ENCODE data around the gene TSKU.

Gene TSKU

DNA sequence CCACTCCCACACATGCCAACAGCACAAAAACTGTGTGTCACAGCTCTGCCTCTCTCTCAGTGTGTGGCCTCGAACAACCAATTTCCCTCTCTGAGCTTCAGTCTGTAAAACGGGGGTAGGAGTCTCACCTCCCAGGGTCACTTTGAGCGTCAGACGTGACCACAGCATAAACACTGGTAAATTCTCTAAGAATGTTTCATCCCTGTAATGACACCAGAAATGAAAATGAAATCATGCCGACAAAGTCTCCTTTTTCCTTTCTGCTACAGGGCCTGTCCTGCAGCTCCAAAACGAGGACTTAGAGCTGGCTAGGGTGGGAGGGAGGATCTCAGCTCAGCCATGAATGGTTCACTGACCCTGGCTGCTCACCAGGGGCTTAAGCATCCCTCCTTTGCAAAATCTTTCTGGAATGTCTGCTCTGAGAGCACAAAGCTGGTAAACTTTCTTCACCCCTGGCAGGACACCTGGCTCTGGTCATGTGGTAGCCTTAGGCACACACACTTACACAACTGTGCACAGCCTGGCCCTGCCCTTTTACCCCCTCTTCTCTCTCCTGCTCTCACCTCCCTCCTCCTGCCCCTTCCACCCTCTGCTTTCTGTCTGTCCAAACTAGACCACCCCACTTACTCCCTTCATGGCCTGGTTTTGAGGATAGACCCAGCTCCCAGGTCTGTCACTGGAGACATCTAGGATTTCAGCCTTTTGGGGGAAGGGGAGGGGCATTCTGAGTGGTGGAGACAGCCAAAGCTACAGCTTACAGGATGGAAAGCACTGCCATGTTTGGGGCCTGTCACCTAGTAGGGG, 12.3 kb upstream of the TSKU start:
- DNase-seq, result no peak

DNA sequence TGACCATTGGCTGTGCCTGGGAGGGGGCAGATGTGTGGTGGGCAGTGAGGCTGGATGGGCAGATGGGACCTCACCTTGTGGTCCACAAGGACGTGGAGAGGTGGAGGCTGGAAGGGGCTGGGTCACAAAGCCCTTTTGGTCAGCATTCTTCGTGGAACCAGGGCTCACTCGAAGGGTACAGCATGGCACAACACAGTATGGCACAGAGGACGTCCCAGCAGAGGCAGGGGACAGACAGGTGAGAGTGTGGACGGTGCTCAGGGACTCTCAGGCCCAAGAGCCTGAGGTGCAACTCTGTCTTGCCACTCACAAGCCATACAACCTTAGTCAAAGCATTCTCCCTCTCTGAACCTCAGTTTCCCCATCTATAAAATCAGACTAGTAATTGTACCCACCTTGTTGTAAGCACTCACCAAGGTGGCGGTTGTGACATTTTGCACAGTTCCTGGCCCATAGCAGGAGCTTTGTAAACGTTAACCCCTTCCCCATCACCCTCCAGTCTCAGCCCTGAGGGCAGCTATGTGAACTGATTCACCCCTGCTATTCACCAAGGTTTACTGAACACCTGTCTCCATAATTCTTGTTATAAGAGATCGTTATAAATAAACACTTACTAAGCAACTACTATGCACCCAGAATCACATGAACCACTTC, 11.6 kb upstream of the TSKU start:
- DNase-seq, result no peak

DNA sequence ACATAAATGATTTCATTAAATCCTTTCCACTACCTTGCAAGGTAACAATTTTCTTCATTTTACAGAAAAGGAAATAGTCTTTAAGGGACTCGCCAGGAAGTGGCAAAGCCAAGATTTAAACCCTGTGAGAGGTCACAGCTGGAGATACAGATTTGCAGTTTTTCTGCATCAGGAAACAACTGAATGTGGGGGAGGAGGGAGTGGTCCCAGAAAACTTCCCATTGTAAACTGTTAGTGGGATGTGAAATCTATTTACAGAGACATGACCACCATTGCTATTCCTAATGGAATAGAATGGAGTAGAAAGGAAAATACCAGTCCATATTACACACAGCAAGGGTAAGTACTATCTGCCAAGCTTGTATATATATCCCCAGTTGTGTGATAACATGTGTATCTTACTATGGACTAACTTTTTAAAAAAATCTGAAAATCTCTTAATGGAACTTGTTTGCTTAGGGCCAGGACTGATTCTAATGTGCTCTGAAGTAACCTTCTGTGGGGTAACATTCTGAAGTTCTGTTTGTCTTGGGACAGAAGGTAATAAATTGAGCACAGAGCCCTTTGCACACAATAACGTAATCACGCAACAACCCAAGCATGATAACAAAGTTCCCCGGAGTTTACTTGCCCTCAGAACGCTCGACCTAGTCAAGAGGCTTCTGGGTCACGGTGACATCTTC, 10.9 kb upstream of the TSKU start:
- no peak for DNase-seq

DNA sequence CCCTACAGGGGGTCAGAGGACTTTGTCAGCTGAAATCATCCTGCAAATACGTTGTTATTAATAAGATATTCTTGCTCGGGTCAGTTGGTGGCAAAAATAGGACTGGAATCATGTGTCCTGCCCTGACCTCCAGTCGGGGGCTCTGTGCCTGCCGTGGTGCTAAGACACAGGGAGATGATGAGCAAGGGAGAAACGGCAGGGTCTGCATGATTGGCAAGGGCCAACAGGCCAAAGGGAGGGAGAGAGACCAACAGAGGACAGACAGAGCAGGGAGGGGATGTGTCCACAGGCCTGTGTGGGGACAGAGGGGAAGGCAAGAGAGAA, 10.4 kb upstream of the TSKU start:
- DNase-seq, result no peak

DNA sequence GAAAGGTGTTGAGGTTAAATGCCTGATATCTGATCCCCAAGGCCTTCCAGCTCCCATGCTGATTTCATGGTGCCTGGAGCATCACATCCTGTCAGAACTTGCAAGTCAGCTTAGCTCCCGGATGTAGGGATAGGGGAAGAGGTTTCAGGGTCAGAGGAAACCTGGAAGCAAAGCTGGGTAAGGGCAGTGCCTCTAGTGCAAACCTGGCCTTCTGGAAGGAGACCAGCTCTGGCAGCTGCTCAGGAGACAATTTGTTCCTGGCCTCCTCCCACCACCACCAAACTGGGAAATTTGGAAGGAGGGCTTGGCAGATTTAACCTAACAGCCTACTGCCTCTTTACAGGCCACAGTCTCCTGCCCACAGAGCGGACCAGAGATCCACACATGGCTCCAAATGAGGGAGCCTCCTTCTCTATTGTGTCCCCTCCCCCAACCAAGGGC, 9.2 kb upstream of the TSKU start:
- no peak for DNase-seq

DNA sequence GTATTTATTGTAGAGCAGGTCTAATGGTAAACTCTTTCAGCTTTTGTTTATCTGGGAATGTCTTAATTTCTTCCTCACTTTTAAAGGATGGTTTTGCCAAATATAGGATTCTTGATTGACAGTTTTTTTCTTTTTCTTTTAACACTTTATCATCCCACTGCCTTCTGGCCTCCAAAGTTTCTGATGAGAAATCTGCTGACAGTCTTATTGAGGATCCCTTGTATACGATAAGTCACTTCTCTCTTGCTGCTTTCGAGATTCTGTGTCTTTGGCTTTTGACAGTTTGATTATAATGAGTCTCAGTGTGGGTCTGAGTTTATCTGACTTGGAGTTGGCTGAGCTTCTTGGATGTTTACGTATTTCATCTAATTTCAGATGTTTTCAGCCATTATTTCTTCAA, 6.7 kb upstream of the TSKU start:
- DNase-seq, result no peak

DNA sequence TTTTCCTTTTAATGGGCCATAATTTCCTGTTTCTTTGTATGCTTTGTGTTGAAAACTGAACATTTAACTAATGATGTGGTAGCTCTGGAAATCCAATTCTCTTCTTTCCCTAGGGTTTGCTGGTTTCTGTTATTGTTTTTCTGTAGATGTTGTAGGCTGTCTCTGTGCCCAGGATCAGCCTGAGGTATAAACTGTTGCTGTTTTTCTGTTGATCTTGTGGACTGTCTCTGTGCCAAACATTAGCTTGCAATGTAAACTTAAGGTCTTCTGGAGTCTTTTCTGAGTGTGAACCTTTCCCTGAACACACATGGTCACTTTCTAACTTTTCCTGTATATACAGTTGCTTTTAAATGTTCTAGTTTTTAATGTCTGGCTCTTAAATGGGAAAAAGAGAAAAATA, 5.9 kb upstream of the TSKU start:
- no peak for DNase-seq

DNA sequence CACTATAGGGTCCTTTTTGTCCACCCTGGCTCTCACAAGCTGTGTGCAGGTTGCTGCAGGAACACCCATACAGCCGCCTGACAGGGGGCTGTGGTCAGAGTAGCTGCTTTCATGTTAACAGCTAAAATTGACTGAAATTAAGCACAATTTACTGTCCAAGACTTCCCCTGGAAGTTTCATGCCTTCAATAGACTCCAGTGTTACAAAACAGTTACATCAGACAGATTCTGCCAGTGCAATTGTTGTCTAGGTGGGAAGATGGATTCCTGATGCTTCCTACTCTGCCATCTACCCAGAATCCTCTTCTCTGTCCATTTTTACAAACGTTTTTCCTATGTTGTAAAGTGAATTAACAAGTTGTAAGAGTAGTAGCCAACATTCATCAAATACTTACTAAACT, 5.3 kb upstream of the TSKU start:
- no peak for DNase-seq

DNA sequence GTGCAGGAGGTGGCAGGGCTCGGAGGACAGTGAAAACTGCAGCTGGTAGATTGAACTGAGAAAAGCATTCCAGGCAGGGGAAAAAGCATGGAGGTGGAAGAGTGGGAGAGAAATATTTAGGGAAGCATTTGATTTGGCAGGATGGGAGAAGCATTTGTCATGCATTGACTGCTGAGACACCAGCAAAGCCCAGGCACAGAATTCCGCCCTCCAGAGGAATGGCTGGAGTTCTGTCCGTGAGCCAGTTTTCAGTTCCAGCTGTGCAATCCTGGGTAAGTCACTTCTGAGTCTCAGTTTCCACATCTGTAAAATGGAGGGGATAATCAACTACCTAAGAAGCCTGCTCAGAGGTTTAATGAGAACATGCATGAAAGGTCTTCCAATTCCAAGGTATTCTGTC, 4.3 kb upstream of the TSKU start:
- no peak for DNase-seq

DNA sequence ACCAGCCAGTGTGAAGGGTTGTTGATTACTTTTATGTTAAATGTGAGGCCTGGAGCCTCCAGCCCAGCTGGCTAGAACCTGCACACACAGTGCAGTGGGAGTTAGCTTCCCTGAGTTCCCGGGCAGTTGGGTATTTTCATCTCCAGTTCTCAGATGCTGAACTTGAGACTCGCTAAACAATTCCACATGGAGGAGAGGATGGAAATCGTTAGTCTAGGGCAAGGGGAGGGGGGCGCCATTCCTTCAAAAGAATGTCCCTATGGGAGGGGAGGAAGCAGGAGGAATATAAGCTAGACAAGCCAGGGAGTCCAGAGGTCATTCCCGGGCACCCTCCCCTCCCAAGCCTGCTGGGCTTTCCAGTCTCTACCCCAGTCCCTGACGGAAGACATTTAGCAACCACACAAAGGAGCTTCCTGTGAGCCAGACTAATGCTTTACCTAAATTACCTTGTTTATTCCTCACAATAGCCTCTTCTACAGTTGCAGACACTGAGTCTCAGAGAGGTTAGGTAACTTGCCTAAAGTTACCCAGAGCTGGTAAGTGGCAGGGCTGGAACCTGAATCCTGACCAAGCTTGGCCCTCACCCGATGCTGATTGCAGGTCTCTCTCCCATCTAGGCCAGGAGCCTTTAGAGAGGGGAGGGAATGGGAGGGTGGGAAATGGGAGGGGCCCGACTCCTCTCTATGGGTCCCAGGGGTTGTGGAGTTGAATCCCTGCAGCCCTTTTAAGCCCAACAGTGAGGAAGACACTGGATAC, 1.9 kb upstream of the TSKU start:
- DNase-seq, result no peak

DNA sequence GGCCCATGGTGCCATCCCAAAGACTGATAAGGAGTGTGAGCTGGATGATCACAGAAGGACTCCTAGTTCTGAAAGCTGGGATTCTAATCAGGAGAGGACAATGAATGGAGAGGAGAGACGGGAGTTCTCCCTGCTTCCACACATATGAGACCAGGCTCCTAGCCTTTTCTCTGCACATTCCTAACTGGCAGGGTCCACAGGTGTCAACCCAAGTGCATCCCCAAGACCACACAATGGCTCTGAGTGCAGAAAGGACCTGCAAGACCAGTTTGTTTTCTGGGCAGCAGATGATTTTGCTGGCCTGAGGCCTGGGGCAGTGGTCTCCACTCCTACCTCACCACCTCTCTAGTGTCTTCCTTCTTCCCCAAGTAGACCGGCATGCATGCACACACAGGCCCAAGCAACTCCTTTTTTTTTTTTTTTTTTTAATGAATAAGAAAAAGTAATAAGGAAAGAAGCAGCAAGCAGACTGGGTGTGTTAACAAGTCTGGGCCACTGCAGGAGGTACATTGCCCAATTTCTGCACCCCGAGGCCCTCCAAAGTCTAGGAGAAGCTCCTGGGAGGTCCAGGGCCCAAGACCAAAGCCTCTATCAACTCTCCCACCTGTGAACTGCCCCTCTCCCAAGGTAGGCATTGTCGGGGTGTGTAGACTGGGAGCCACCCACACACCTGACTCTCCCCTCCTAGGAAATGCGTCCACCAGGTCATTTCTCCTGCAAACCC, 1.2 kb upstream of the TSKU start:
- DNase-seq, result no peak

DNA sequence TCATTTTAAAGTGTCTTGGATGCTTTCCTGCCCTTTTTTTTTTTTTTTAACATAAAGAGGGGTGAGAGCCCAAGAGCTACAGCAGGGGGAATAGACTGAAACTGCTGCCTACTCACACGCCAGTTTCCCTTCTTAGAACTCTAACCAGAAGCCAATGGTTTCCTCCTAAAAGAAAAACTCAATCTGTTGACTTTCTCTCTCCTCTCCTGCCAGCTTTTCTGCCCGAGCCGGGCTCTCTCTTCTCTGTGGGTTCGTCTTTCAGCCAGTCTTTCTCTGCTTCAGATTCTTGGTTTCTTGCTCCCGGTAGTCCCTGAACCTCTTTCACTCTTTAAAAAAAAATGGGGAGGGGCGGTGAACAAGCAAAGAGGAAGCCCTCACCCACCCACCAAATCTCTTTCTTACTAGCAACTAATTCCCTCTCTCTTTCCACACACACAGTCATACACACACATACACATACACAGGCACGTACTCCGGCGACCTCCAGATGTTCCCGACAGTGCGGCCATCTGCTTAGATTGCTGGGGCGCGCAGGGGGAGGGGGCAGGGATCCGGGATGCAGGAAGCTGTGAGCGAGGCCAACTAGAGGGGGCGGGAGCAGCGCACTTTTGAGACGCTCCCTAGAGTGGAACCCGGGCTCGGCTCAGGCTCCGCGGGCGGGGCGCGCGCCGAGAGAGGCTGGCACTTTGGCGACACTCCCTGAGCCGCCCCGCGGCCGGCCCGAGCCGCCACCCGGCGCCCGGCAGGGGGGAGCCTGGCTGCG, 444 bp upstream of the TSKU start:
- peak; percentile 90 for DNase-seq

DNA sequence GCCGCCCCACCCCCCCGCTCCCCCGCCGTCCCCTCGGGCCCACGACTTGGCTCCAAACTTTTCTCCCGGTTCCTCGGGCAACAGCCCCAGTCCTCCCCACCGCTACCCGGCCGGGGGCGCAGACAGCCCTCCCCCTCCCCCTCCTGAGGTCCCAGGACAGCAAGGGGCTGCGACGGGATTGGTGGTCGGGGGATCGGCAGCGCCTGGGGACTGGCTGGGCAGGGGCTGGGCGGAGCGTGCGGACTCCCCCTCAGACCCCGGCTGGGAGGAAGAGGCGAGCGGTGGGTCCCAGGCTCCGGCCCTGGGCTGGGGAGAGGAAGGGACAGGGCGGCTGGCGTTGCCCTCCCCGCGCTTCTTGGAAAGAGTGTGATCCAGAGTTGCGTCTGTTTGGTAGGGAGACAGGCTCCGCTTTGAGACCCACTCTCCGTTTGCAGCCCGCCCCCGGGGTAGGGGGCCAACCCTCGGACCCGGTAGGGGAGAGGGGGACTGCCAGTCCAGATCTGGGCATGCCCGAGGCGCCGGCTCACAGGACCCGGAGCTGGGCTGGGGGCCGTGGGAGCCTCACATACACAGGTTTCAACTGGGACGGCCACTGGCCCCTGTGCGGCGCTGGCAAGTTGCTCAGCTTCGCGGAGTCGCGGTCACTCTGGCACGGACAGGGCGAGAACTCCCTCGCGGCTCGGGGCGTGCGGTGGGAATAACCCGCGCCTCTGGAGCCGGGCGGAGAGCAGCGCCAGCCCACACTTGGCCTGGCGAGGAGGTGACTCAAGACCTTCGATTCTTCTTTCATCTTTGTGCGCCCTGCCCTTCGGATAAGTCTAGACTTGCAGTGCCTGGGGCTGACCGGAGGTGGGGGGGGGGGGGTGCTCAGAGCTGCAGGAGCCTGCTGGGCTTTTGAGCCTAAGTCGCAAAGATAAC, 999 bp downstream of the TSKU start:
- DNase-seq, result no peak

DNA sequence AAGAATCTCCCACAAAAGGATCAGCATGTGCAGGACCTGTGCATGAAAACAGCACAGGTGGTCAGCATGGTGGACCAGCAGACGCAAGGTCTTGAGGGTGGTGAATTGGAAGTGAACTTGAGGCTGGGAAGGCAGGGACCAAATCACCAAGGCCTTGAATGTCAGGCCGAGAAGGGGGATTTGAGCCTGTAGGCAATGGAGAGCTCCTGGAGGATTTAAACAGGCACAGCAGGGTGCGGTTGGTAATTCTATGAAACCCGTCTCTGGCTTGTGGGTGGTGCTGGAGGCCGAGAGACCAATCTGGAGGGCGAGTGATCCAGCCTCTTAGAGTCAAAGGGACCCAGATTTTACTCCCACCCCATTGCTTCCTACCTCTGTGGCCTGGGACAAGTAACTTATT, 2.4 kb downstream of the TSKU start:
- DNase-seq, result no peak

DNA sequence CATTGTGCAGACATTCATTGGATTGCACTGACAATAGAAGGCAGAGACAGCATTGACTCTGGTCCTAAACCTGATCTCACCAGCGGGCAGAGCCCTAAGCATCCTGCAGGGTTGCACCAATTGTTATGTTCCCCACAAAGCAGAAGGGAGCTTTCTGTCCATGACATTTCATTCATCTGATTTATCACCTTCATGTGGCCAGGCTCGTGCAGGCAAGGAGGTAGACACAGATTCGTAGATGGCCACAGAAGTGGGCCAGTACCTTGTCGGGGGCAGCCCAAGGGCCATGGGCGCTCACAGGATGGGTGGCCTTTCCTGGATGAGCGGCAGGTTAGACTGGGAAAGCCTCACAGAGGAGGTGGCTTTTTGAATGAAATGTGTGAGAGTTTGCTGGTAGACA, 2.9 kb downstream of the TSKU start:
- DNase-seq, result no peak

DNA sequence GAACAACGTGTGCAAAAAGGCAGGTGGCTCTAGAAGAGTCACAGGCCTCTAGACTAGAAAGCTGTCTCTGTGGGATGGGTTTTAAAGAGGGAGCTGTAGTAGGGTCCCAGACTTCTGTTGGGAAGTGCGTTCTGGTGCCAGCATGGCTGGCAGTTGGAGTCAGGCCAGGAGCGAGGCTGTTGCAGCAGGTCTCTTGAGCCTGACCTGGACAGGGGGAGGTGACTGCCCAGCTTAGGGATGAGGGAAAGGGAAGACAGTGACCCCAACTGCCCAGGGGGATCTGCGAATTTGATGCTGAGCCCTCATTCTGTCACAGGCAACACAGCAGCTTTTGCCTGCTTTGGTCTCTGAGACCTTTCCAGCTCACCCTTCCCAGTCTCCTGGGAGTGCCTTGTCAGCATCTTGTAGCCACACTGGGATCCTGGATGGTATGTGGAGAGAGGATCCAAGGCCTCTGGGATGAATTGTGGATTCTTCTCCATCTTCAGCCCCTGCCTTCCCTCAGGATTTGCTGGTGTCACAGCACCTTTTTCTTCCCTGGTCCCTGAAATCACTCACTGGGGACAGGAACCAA, 3.4 kb downstream of the TSKU start:
- no peak for DNase-seq

DNA sequence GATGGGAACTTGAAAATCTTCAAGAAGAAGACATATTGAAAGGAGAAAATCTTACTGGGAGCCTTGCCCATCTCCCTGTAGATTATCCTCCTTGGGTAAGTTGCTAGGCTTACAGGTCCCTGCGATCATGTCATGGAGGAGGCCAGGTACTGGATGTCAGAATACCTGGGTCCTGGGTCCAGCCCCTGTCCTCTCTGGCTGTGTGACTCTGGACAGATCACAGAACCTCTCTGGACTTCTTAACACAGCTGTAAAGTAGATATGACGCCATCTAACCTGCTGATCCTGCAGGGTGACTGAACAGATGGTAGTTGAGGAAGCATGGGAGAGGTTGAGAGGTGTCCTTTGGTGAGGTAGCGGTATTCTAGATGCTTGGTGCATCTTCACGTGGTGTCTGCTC, 4.1 kb downstream of the TSKU start:
- no peak for DNase-seq

DNA sequence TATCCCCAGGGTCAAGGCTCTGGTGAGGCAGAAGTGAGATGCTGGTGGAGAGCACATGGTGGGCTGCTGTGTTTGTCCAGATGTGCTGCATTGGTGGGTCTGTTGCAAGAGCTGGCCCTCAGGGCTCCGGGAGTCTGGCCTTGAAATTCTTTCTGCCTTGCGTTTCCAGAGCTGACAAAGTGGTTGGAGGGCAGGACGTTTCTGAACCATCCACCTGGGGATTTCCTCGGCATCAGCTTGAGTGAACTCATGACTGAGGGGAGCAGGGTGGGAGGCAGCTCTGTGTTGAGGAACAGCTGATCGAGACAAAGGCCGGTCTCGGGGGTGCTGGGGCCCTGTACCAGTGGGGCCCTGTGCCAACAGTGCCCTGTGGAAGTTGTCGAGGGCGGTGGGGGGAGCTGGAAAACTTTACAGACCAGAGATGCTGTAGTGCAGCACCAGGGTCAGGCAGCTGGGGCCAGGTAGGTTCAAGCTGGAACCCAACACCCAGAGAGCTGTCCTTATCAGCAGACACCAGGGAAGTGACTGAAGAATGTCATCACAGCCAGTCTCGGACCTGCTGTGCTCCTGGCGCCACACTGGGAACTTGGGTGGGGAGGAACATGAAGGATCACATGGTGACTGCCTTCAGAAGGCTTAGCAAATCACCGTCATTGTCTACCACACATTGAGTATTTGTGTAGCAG, 4.9 kb downstream of the TSKU start:
- no peak for DNase-seq

DNA sequence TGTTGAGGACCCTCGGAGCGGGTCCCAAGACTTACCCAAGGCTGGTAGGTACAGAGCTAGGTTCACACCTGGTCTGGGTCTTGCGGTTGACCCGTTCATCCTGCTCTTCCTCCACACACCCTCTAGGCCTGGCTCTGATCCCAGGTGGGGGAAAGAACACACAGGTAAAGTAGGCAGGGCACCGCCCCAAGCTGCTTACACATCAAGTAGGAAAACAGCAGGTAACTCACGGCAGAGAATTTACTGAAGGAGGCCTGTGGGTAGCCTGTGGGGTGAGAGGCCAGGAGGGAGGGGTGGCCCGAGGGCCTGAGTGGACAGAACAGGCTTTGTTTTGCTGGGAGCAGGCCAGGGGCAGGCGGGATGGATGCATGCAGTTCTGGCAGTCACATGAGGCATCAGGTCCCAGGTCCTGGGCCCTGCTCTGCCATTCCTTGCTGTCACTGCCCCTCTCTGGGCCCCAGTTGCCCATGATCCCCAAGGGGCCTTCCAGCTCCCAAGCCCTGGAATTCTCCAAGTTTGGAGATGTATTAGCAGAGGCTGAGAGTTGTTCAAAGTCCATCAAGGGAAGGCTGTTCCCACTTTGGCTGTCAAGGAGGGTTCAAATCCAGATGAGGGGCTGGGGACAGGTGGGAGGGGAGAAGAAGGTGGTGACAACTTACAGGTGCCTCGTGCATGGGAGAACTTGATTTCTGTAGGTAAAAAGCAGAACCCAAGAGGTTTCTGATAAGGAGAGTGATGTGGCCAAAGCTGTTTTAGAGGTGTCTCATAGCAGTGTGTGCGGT, 5.7 kb downstream of the TSKU start:
- DNase-seq, result no peak
